ENCODE data around the gene ZNF638.

ZNF638 gene

GRCh38 chr2:71457123-71457915 lies 125.7 kb downstream of the ZNF638 start:
- no peak for DNase-seq

- DNase-seq, result no peak
Observed at GRCh38 chr2:71457923-71458322, 126.3 kb downstream of the ZNF638 start.

- DNase-seq, result no peak
Observed at GRCh38 chr2:71458413-71459083, 127.0 kb downstream of the ZNF638 start.

- DNase-seq, result no peak
Observed at GRCh38 chr2:71459084-71459431, 127.5 kb downstream of the ZNF638 start.

GRCh38 chr2:71460056-71460455 lies 128.5 kb downstream of the ZNF638 start:
- no peak for DNase-seq

GRCh38 chr2:71460595-71461303 lies 129.2 kb downstream of the ZNF638 start:
- no peak for DNase-seq

GRCh38 chr2:71461304-71461671 lies 129.7 kb downstream of the ZNF638 start:
- DNase-seq, result no peak

- no peak for DNase-seq
Observed at GRCh38 chr2:71462056-71462605, 130.5 kb downstream of the ZNF638 start.

- no peak for DNase-seq
Observed at GRCh38 chr2:71462641-71463341, 131.2 kb downstream of the ZNF638 start.

- DNase-seq, result no peak
Observed at GRCh38 chr2:71463342-71463654, 131.7 kb downstream of the ZNF638 start.

GRCh38 chr2:71464389-71464788 lies 132.8 kb downstream of the ZNF638 start:
- no peak for DNase-seq

GRCh38 chr2:71465356-71465755 lies 133.8 kb downstream of the ZNF638 start:
- DNase-seq, result no peak

- DNase-seq, result no peak
Observed at GRCh38 chr2:71465961-71466300, 134.3 kb downstream of the ZNF638 start.

- peak in 1 of 2 experiments; percentile 17 for DNase-seq
Observed at GRCh38 chr2:71466301-71467179, 135.0 kb downstream of the ZNF638 start.

GRCh38 chr2:71467180-71467815 lies 135.7 kb downstream of the ZNF638 start:
- DNase-seq, result no peak

GRCh38 chr2:71468279-71469015 lies 136.9 kb downstream of the ZNF638 start:
- DNase-seq, result no peak

- no peak for DNase-seq
Observed at GRCh38 chr2:71469403-71470398, 138.1 kb downstream of the ZNF638 start.

- DNase-seq, result no peak
Observed at GRCh38 chr2:71471276-71471675, 139.7 kb downstream of the ZNF638 start.

- no peak for DNase-seq
Observed at GRCh38 chr2:71472019-71472418, 140.4 kb downstream of the ZNF638 start.

All from activated CD4-positive, alpha-beta T cell treated with anti-CD3 and anti-CD28 coated beads, Interleukin-2, amount 50 U/mL, for 48 hours (primary cell).